Stimulated activated CD4-positive, alpha-beta T cell treated with anti-CD3 and anti-CD28 coated beads, Interleukin-15, amount 100 ng/mL, for 24 hours (primary cell): ENCODE data around the gene COG7.
"Not testable (repeated sequence)": the region's sequence is repeated elsewhere in the genome, so short reads cannot be mapped to it uniquely, and the experiment has no call there.

Experiments used
- DNase-seq: peaks from one replicate; pipeline ENCODE4 v3.0.0-alpha.2; 2020

The COG7 gene

GRCh38 chr16:23469814-23470213, 16.8 kb upstream of the COG7 start:
- no peak for DNase-seq

DNA sequence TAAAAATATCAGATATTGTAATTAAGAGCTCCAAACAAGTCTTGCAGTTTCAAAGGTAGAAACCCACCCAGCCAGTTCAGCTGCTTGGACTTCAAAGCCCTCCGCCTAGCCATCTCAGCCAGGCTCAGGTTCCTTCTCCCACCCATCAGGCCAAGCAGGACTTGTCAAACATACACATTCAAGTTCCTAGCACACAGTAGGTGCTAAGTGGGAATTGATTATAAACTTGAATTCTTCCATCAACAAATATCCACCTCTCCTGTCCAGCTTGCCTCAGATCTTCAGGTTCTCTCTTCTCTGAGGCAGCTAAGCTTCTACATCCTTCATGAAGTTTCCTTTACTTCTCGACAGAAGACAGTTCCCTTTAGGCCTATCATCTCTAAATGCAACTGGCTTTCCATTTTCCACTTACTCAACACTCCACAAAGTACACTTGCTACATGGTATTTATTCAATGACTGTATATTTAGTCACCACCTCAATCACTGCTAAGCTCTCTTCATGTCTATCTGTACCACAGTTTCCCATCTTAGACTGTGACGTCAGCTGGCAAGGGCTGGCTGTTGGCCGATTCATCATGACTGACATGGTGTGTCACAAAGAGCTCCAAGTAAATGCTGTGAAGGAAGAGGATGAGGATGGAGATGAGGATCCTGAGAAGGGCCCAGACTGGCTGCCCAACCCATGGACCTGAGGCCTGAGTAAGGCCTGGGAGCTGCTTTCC, 13.3 kb upstream of the COG7 start:
- no peak for DNase-seq

GRCh38 chr16:23465179-23465578, 12.2 kb upstream of the COG7 start:
- no peak for DNase-seq

- DNase-seq, result no peak
Observed at GRCh38 chr16:23464196-23464595, 11.2 kb upstream of the COG7 start.

- DNase-seq, result not testable (repeated sequence)
Observed at GRCh38 chr16:23462994-23463393, 10.0 kb upstream of the COG7 start.

DNA sequence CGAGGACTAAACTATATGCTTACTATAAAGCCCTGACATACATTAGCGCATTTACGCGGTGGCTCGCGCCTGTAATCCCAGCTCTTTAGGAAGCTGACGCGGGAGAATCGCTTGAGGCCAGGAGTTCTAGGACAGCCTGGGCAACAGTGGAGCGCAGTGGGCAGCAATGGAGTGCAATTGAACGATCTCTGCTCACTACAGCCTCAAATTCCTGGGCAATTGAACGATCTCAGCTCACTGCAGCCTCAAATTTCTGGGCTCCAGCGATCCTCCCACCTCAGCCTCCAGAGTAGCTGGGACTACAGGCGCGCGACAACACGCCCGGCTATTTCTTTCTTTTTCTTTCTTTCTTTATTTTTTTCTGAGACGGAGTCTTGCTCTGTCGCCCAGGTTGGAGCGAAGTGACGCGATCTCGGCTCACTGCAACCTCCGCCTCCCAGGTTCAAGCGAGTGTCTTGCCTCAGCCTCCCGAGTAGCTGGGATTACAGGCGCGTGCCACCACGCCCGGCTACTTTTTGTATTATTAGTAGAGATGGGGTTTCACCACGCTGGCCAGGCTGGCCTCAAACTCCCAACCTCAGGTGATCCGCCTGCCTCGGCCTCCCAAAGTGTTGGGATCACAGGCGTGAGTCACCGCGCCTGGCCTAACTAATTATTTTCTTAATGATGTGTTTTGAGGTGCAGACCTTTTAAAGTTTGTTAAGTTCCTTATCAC, 506 bp upstream of the COG7 start:
- no peak for DNase-seq

- DNase-seq, result no peak
Observed at GRCh38 chr16:23452221-23452571, 793 bp downstream of the COG7 start.

GRCh38 chr16:23448392-23448791, 4.6 kb downstream of the COG7 start:
- DNase-seq, result no peak

- not testable (repeated sequence) for DNase-seq
Observed at GRCh38 chr16:23437542-23437941, 15.4 kb downstream of the COG7 start.

DNA sequence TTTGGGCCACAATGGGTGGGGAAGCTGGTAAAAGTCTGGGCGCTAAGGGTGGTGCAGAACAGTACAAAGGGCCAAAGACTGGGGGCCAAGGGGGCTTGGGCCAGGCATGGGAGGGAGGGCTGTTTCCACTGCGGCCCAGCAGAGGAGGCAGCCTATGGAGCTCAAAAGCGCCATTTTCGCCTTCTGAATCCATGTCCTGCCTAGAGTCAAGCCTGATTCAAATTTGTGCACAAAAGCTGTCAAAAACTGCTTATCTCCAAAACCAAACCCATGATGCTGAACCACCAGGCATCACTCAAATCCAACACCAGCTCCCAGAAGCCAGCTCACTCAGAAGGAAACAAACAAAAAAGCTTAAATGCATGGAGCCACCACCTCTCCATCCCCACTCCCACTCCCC, 16.0 kb downstream of the COG7 start:
- DNase-seq, result no peak

- DNase-seq, result peak; percentile 74
Observed at GRCh38 chr16:23435500-23435899, 17.5 kb downstream of the COG7 start.

- DNase-seq, result peak; percentile 13
Observed at GRCh38 chr16:23434380-23434779, 18.6 kb downstream of the COG7 start.

DNA sequence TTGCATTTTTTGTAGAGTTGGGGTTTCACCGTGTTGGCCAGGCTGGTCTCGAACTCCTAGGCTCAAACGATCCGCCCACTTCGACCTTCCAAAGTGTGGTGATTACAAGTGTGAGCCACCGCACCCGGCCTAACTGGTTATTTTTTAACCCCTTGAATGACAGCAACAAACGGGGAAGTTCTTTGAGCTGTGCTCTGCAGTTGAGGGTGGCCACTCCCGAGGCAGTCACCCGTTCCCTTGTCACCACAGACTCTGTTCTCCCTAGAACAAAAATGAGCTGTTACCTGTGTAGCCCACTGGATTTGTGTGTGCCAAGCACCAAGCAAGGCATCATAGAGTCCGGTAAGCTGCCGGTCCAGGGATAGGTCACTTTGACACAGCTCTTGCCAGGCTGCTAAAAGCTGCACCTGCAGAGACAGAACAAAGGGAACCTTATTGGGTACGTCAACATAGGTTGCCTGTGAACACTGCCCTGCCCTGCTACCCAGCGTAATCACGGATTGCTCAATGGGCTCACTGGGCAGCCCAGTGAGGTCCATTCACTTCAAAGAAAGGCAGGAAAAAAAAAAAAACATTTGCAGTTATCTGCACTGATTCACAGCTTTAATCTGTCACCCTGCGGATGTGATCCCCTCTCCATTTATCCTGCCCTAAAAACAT, 19.6 kb downstream of the COG7 start:
- DNase-seq, result no peak

GRCh38 chr16:23432176-23433128, 20.5 kb downstream of the COG7 start:
- no peak for DNase-seq

GRCh38 chr16:23428351-23428750, 24.6 kb downstream of the COG7 start:
- DNase-seq, result no peak

DNA sequence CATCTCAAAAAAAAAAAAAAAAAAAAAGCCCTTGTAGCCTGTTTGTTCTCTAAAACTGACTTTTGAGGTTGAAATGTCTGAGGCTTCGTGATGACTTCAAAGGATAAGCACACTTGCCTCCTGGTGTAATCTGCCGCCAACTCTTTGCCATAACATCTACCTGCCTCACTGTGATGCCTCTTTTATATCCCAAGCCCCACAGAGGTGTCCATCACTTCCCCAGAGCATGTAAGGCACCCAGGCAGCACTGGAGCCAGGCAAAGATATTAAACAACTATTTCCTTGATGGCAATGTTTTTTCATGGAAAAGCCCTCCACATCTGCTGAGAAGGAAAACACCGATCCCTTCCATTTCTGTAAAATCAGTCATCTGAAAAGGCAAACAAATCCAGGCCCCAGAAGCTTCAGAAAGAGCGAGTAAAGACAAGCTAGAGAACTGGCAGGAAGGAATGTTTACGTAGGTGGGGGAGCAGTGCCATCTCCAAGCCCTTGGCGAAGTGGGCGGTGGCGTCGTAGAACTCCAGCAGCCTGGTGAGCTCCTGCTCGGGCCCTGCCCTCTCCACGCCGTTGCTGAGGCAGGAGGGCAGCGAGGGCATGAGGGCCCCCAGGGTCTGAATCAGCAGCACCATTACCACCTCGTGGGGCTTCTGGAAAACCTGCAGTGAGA, 28.6 kb downstream of the COG7 start:
- DNase-seq, result no peak

- DNase-seq, result no peak
Observed at GRCh38 chr16:23423496-23424049, 29.4 kb downstream of the COG7 start.

DNA sequence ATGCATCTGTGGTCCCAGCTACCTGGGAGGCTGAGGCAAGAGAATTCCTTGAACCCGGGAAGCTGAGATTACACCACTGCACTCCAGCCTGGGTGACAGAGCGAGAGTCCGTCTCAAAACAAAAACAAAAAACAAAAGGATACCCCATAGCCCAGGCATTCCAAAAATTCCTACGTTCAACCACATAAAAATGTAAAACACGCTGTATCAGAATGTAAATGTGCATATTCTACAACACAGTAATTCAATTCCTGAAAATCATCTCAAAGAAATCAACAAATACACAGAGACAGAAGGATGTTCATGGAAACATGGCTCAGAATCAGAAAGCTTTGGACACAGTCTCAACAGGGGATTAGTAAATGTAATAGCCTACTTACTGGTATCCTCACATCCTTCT, 33.0 kb downstream of the COG7 start:
- DNase-seq, result no peak

GRCh38 chr16:23416816-23417215, 36.2 kb downstream of the COG7 start:
- no peak for DNase-seq

GRCh38 chr16:23414731-23415130, 38.3 kb downstream of the COG7 start:
- no peak for DNase-seq

GRCh38 chr16:23410176-23410575, 42.8 kb downstream of the COG7 start:
- DNase-seq, result no peak

GRCh38 chr16:23409522-23409921, 43.5 kb downstream of the COG7 start:
- DNase-seq, result no peak
